GM23248 (cell line): ENCODE results near the gene COL23A1. TPM values are rescaled to one million over a fixed set of nuclear protein-coding genes. Genes with fewer than 3 reads are reported as not detected.

Experiments
- DNase-seq: peaks from one replicate; pipeline ENCODE4 v3.0.0-alpha.2; 2015
- H2AFZ ChIP-seq: fragments of 200-600 bp; sonication (generic); 2 replicates; pipeline ENCODE4 v1.6.1; 2016; ENCODE audit warnings: antibody characterized with exemption
- H3F3A ChIP-seq: fragments of 200-600 bp; sonication (generic); 2 replicates; pipeline ENCODE4 v1.6.1; 2016; ENCODE audit warnings: mild to moderate bottlenecking, antibody characterized with exemption, mixed run types; ENCODE audit not compliant: insufficient read depth
- H3K27ac ChIP-seq: fragments of 200-600 bp; sonication (generic); 2 replicates; pipeline ENCODE4 v1.5.1; 2016; ENCODE audit warnings: mild to moderate bottlenecking
- H3K27me3 ChIP-seq: fragments of 200-600 bp; sonication (generic); replicated peaks from 2 replicates; pipeline ENCODE4 v1.6.1; 2016; ENCODE audit warnings: mild to moderate bottlenecking; ENCODE audit not compliant: insufficient read depth
- H3K36me3 ChIP-seq: fragments of 200-600 bp; sonication (generic); 2 replicates; pipeline ENCODE4 v1.6.1; 2016; ENCODE audit warnings: low read depth, mild to moderate bottlenecking
- H3K4me1 ChIP-seq: fragments of 200-600 bp; sonication (generic); 2 replicates; pipeline ENCODE4 v1.6.1; 2016; ENCODE audit warnings: mild to moderate bottlenecking; ENCODE audit not compliant: insufficient read depth
- H3K4me2 ChIP-seq: fragments of 200-600 bp; sonication (generic); one replicate; pipeline ENCODE4 v1.6.1; 2016; ENCODE audit warnings: mild to moderate bottlenecking; ENCODE audit not compliant: unreplicated experiment
- H3K4me3 ChIP-seq: fragments of 200-600 bp; sonication (generic); 2 replicates; pipeline ENCODE4 v1.5.1; 2016; ENCODE audit warnings: mild to moderate bottlenecking
- H3K79me2 ChIP-seq: fragments of 200-600 bp; sonication (generic); 2 replicates; pipeline ENCODE4 v1.6.1; 2016; ENCODE audit warnings: mild to moderate bottlenecking; ENCODE audit not compliant: insufficient read depth
- H3K9ac ChIP-seq: fragments of 200-600 bp; sonication (generic); 2 replicates; pipeline ENCODE4 v1.6.1; 2016; ENCODE audit warnings: mild to moderate bottlenecking
- H3K9me2 ChIP-seq: fragments of 200-600 bp; sonication (generic); 2 replicates; pipeline ENCODE4 v1.6.1; 2016; ENCODE audit warnings: mixed run types, mild to moderate bottlenecking, moderate library complexity; ENCODE audit not compliant: insufficient read depth
- H3K9me3 ChIP-seq: fragments of 200-600 bp; sonication (generic); one replicate; pipeline ENCODE4 v1.6.1; 2017; ENCODE audit warnings: low read depth
- H4K20me1 ChIP-seq: fragments of 200-600 bp; sonication (generic); 2 replicates; pipeline ENCODE4 v1.6.0; 2016; ENCODE audit not compliant: insufficient read depth
- EZH2 ChIP-seq: fragments of 200-600 bp; sonication (generic); IDR thresholded peaks from 2 replicates; pipeline ENCODE4 v1.6.1; 2018; ENCODE audit warnings: antibody characterized with exemption, mild to moderate bottlenecking; ENCODE audit not compliant: insufficient read depth, poor library complexity, severe bottlenecking
- EZH2phosphoT487 ChIP-seq: fragments of 200-600 bp; sonication (generic); IDR thresholded peaks from 2 replicates; pipeline ENCODE4 v1.6.1; 2018; ENCODE audit warnings: antibody characterized with exemption, moderate library complexity, mild to moderate bottlenecking, low read depth; ENCODE audit not compliant: insufficient read depth
- WGBS, 2 experiments: methylation state at CpG; one replicate each; pipeline ENCODE4 v1.1.6; 2015 to 2017; ENCODE audit warnings: low lambda C conversion rate in 2 of 2, low coverage in 1 of 2; ENCODE audit errors: missing lambda C conversion rate in 2 of 2; 5-methylcytosine and 5-hydroxymethylcytosine counted together
- in situ Hi-C: fragments of 300-500 bp; cut with MboI; formaldehyde crosslinking; loops from 2 replicates; pipeline ENCODE4 v1.15.0; 2020
- polyA plus RNA-seq: library from polyadenylated mRNA; unstranded; fragments of >200 nt; fragmentation: Nextera tagmentation; extraction: Ambion mirVana; gene quantifications from 2 replicates; pipeline ENCODE4 v1.2.1, GENCODE V29; 2016
- total RNA-seq: library from RNA; depleted of rRNA; stranded (reverse); fragments of >200 nt; shearing (Covaris generic); gene quantifications from 2 replicates; pipeline ENCODE4 v1.2.3, GENCODE V29; 2014

Gene COL23A1
- total and polyA plus RNA-seq, 2 experiments from 2014 or later, result not detected

- H3K4me3 ChIP-seq, result no peak overlapping the region
- no peaks in the 10 kb centered on the region for H3K9me3 ChIP-seq
- no peaks in the 10 kb centered on the region for H3F3A ChIP-seq
- no peak overlapping the region for H3K27ac ChIP-seq
- in situ Hi-C loops, result no loop called here
- H3K4me1 ChIP-seq, result 0 out of 2 replicates have a peak, but pooled peaks cover 3% of the 10 kb centered on the region
- H3K9me2 ChIP-seq, result no peaks in the 10 kb centered on the region
- H4K20me1 ChIP-seq, result no peaks in the 10 kb centered on the region
- DNase-seq, result no peak
- WGBS, 2 experiments, result 77 to 88% methylated on average over 15 to 18 of the region's 18 CpGs
- H2AFZ ChIP-seq, result no peak overlapping the region
- H3K79me2 ChIP-seq, result no peaks in the 10 kb centered on the region
- no peaks in the 10 kb centered on the region for H3K36me3 ChIP-seq
- no peak for TF ChIP-seq EZH2
- no peak for TF ChIP-seq EZH2phosphoT487
- no peak overlapping the region for H3K9ac ChIP-seq
- no peak overlapping the region for H3K4me2 ChIP-seq
- no peaks in the 10 kb centered on the region for H3K27me3 ChIP-seq
Measured at GRCh38 chr5:178248750-178249149, 341.4 kb downstream of the COL23A1 start.

DNA sequence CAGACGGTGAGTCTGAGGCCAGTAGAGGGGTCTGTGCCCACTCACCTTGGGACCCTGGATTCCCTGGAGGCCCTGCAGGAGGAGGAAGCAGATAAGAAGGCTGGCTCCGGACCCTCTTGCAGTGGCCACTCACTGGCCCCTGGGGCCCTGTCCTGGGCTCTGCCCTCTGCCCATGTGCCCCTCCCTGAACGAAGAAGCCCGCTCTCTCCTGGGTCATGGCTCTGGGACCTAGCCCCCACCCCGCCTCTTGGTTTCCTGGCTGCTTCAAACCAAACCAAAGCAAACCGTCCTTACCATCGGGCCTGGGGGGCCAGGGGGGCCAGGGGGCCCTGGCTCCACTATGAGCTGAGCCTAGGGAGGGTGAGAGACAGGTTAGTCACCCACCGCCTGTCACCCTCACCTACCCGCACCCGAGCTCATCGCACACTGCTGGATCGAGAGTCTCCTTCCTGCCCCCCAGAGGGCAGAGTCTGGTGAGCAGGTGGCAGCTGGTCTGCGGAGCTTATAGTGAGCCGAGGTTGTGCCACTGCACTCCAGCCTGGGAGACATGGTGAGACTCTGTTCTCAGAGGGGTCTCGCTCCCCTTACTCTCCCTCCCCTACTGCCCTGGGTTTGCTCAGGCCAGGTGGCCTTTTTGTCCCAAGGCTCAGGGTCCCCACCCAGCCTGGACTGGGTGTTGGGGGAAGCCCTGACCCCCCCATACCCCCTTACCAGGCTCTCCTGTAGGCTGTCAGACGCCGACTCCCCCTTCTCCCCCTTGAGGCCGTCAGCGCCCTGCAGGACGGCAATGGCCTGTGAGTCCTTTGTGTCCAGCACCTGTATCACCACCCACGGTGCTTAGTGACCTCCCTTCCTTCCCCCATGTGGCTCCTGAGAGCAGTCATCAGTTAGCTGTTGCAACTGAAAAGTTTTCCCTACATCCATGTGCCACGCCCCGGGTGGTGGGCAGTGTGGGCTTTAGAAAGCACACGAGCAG lies 342.4 kb downstream of the COL23A1 start:
- H3K27me3 ChIP-seq, result no peaks in the 10 kb centered on the region
- 81 to 88% methylated on average over 22 to 23 of the region's 24 CpGs for WGBS, 2 experiments
- DNase-seq, result no peak

DNA sequence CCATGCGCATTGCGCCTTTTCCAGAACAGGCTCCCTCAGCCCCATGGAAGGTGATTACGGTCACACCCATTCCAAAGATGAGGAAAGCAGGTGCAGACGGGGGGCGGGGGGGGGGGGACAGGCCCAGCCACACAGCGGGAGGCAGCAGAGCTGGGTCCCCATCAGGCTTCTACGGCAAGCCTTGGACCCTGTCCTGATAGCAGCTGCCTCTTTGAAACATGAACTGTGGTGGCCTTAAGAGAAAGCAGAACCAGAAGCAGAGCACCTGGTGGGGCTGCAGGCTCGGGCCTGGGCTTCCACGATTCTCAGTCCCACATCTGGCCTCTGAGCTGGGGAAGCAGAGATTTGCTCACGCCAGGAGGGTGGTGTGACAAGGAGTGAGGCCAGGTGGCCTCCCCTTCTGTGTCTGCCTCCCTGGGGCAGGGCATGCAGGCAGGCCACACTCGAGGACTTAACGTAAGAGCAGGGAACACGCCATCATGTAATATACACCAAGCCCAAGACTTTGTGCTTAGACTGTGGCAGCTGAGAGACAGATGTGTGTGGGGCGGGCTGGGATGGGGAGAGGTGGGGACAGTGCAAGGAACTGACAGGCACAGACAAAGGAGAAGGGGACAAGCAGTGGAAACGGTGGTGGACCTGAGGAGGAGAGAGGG lies 343.4 kb downstream of the COL23A1 start:
- H3K4me1 ChIP-seq, result 0 out of 2 replicates have a peak, but pooled peaks cover 3% of the 10 kb centered on the region
- H3K4me2 ChIP-seq, result no peak overlapping the region
- no peak overlapping the region for H2AFZ ChIP-seq
- TF ChIP-seq EZH2 (no peak), EZH2phosphoT487 (no peak)
- H3K27ac ChIP-seq, result no peak overlapping the region
- H3F3A ChIP-seq, result no peaks in the 10 kb centered on the region
- in situ Hi-C loops, result no loop called here
- no peaks in the 10 kb centered on the region for H3K9me3 ChIP-seq
- no peaks in the 10 kb centered on the region for H3K79me2 ChIP-seq
- no peaks in the 10 kb centered on the region for H3K36me3 ChIP-seq
- no peaks in the 10 kb centered on the region for H3K27me3 ChIP-seq
- no peaks in the 10 kb centered on the region for H3K9me2 ChIP-seq
- no peaks in the 10 kb centered on the region for H4K20me1 ChIP-seq
- DNase-seq, result no peak
- no peak overlapping the region for H3K9ac ChIP-seq
- 47 to 49% methylated on average over 8 to 15 of the region's 15 CpGs for WGBS, 2 experiments
- no peak overlapping the region for H3K4me3 ChIP-seq

More for the DNA sequence above, 342.4 kb downstream of the COL23A1 start:
- in situ Hi-C loops, result no loop called here
- no peaks in the 10 kb centered on the region for H3F3A ChIP-seq
- no peaks in the 10 kb centered on the region for H3K36me3 ChIP-seq
- H4K20me1 ChIP-seq, result no peaks in the 10 kb centered on the region
- H3K9ac ChIP-seq, result no peak overlapping the region
- no peak for TF ChIP-seq EZH2phosphoT487
- no peak for TF ChIP-seq EZH2
- no peaks in the 10 kb centered on the region for H3K9me2 ChIP-seq
- H2AFZ ChIP-seq, result no peak overlapping the region
- H3K4me1 ChIP-seq, result 0 out of 2 replicates have a peak, but pooled peaks cover 3% of the 10 kb centered on the region
- no peak overlapping the region for H3K4me2 ChIP-seq
- H3K4me3 ChIP-seq, result no peak overlapping the region
- H3K27ac ChIP-seq, result no peak overlapping the region
- H3K79me2 ChIP-seq, result no peaks in the 10 kb centered on the region
- H3K9me3 ChIP-seq, result no peaks in the 10 kb centered on the region

- no peak for TF ChIP-seq EZH2phosphoT487
- no peak for TF ChIP-seq EZH2
- H3K27me3 ChIP-seq, result no peaks in the 10 kb centered on the region
- H4K20me1 ChIP-seq, result no peaks in the 10 kb centered on the region
- no peaks in the 10 kb centered on the region for H3F3A ChIP-seq
- no peak overlapping the region for H3K4me3 ChIP-seq
- H3K79me2 ChIP-seq, result no peaks in the 10 kb centered on the region
- H3K4me1 ChIP-seq, result 0 out of 2 replicates have a peak, but pooled peaks cover 3% of the 10 kb centered on the region
- no peak overlapping the region for H3K9ac ChIP-seq
- no peak overlapping the region for H2AFZ ChIP-seq
- H3K9me3 ChIP-seq, result no peaks in the 10 kb centered on the region
- WGBS, 2 experiments, result 38 to 73% methylated on average over 2 of the region's 2 CpGs
- no peaks in the 10 kb centered on the region for H3K36me3 ChIP-seq
- in situ Hi-C loops, result no loop called here
- DNase-seq, result no peak
- H3K27ac ChIP-seq, result no peak overlapping the region
- H3K9me2 ChIP-seq, result no peaks in the 10 kb centered on the region
- no peak overlapping the region for H3K4me2 ChIP-seq
Measured at GRCh38 chr5:178245389-178245788, 344.8 kb downstream of the COL23A1 start.
